Measurements from ENCODE around the gene GLMN. TPM values are rescaled to one million over a fixed set of nuclear protein-coding genes. Genes with fewer than 3 reads are reported as not detected.

The GLMN gene
- total RNA-seq, 6 experiments from 2014 or later: 1.6 to 3.6 (median 2.5) TPM

DNA sequence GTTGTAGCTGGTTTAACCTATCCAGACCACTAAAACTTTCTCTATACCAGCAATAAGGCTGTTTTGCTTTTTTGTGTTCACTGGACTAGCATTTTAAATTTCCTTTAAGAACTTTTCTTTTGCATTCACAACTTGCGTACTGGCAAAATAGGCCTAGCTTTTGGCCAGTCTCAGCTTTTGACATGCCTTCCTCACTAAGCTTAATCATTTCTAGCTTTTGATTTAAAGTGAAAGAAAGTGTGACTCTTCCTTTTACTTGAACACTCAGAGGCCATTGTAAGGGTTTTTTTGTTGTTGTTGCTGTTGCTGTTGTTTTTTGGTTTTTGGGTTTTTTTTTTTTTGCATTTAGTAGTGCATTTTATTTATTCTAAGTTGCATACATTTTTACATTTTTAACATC, 15.2 kb upstream of the GLMN start:
- TF ChIP-seq, protein P1, sequence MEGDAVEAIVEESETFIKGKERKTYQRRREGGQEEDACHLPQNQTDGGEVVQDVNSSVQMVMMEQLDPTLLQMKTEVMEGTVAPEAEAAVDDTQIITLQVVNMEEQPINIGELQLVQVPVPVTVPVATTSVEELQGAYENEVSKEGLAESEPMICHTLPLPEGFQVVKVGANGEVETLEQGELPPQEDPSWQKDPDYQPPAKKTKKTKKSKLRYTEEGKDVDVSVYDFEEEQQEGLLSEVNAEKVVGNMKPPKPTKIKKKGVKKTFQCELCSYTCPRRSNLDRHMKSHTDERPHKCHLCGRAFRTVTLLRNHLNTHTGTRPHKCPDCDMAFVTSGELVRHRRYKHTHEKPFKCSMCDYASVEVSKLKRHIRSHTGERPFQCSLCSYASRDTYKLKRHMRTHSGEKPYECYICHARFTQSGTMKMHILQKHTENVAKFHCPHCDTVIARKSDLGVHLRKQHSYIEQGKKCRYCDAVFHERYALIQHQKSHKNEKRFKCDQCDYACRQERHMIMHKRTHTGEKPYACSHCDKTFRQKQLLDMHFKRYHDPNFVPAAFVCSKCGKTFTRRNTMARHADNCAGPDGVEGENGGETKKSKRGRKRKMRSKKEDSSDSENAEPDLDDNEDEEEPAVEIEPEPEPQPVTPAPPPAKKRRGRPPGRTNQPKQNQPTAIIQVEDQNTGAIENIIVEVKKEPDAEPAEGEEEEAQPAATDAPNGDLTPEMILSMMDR (IDR thresholded peaks at IDR 0.05): no peak
- TF ChIP-seq POLR2A (IDR thresholded peaks at IDR 0.05): no peak
- DNase-seq (no peak), ATAC-seq (no peak)
- Histone ChIP-seq H3K27ac (no peak overlapping the region), H3K36me3 (no peaks in the 10 kb centered on the region), H3K4me3 (no peak overlapping the region), H3K9me3 (no peaks in the 10 kb centered on the region), H3K27me3 (no peaks in the 10 kb centered on the region), H3K4me1 (no peaks in the 10 kb centered on the region)
- intact Hi-C loops (cut with DNase I): no loop called here
- 100% methylated on average over 1 of the region's 1 CpG for WGBS (ENCODE audit: insufficient coverage, low coverage, low lambda C conversion rate, missing lambda C conversion rate)

DNA sequence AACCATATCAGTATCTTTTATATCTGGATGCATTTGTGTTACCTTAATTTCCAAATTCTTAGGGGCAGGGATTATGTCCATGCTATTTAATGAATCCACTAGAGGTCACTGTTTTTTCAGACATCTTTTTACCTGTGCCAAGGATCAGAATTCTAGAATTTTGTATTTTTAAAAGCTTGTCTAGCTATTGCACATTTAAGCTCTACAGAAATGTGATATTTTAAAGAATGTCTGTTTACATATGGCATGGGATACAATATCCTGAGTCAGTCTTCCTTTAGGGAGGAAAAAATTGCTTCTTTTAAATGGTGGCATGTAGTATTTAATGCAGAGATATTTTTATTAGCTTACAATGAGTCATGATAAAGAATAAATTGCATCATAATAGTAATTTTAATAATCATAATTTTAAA, 11.4 kb upstream of the GLMN start:
- H3K4me3 ChIP-seq: no peak overlapping the region
- TF ChIP-seq, protein P1 (IDR thresholded peaks at IDR 0.05): peak; percentile 54 to 72 (median 67)
- TF ChIP-seq POLR2A (IDR thresholded peaks at IDR 0.05): no peak
- no peaks in the 10 kb centered on the region for H3K4me1 ChIP-seq
- H3K27ac ChIP-seq: no peak overlapping the region
- H3K9me3 ChIP-seq: no peaks in the 10 kb centered on the region
- peaks cover 0 to 15% (median 0%) of the 10 kb centered on the region in 4 donors for H3K36me3 ChIP-seq
- no peaks in the 10 kb centered on the region for H3K27me3 ChIP-seq
- DNase-seq: no peak
- intact Hi-C loops (cut with DNase I): no loop called here
- peak; percentile 36 to 71 (median 68) for ATAC-seq

DNA sequence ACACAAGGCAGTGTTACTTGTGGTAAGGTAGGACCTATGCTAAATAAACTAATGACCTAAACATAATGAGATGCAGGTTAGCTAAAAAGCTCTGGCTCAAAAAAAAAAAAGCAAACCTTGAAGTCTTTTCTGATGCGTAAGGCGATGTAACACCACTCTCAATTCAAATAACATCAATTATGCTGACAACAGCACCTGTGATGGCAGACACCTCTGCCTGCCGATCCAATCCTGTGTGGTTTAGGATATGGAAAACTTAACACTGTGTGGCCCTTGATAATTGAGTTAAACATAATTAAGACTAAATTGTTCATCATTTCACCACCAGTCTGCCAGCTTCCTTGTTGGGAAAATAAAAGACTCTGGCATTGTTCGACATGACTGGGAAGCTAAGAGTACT, 9.2 kb upstream of the GLMN start:
- no peaks in the 10 kb centered on the region for H3K27me3 ChIP-seq
- WGBS (ENCODE audit: insufficient coverage, low coverage, low lambda C conversion rate, missing lambda C conversion rate): 81% methylated on average over 4 of the region's 4 CpGs
- H3K9me3 ChIP-seq: no peaks in the 10 kb centered on the region
- H3K27ac ChIP-seq: no peak overlapping the region
- peaks cover 0 to 31% (median 2%) of the 10 kb centered on the region in 4 donors for H3K36me3 ChIP-seq
- no peak for ATAC-seq
- DNase-seq: no peak
- no peak for TF ChIP-seq POLR2A (IDR thresholded peaks at IDR 0.05)
- TF ChIP-seq, protein P1 (IDR thresholded peaks at IDR 0.05): no peak
- H3K4me1 ChIP-seq: no peaks in the 10 kb centered on the region
- no peak overlapping the region for H3K4me3 ChIP-seq
- intact Hi-C loops (cut with DNase I): no loop called here

DNA sequence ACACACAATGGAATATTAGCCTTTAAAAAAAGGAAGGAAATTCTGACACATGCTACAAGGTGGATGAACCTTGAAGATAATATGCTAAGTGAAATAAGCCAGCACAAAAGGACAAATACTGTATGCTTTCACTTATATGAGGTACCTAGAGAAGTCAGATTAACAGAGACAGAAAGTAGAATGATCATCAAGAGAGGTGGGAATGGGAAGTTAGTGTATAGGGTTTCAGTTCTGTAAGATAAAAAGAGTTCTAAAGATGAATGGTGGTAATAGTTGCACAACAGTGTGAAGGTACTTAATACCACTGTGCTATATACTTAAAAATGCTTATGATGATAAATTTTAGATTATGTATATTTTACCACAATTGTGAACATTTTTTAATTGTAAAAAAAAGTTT, 7.2 kb upstream of the GLMN start:
- DNase-seq (no peak), ATAC-seq (no peak)
- TF ChIP-seq, protein P1 (IDR thresholded peaks at IDR 0.05): no peak
- no peak for TF ChIP-seq POLR2A (IDR thresholded peaks at IDR 0.05)
- Histone ChIP-seq H3K9me3 (no peaks in the 10 kb centered on the region), H3K27ac (no peak overlapping the region), H3K4me1 (no peaks in the 10 kb centered on the region), H3K4me3 (no peak overlapping the region), H3K36me3 (peaks cover 0 to 31% (median 2%) of the 10 kb centered on the region in 4 donors), H3K27me3 (no peaks in the 10 kb centered on the region)
- intact Hi-C loops (cut with DNase I): no loop called here

DNA sequence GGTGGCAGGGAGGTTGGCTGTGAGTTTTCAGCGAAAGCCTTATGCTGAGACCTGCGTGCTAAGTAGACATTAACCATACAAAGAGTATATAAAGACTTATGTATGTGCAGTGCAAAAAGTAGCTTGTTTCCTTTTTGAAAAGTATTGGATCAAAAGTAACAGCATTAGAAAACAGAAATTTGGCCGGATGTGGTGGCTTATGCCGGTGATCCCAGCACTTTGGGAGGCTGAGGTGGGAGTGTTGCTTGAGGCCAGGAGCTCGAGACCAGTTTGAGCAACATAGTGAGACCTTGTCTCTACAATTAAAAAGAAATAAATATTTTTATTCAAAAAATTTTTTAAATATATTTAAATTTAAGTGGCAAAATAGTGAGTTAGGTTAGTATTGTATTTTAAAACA, 2.2 kb upstream of the GLMN start:
- no peaks in the 10 kb centered on the region for H3K27me3 ChIP-seq
- 98% methylated on average over 4 of the region's 5 CpGs for WGBS (ENCODE audit: insufficient coverage, low coverage, low lambda C conversion rate, missing lambda C conversion rate)
- TF ChIP-seq, protein P1 (IDR thresholded peaks at IDR 0.05): no peak
- no peak for TF ChIP-seq POLR2A (IDR thresholded peaks at IDR 0.05)
- H3K27ac ChIP-seq: no peak overlapping the region
- intact Hi-C loops (cut with DNase I): no loop called here
- H3K36me3 ChIP-seq: peaks cover 0 to 22% (median 2%) of the 10 kb centered on the region in 4 donors
- H3K4me3 ChIP-seq: no peak overlapping the region
- peaks cover 0 to 13% (median 0%) of the 10 kb centered on the region in 4 donors for H3K4me1 ChIP-seq
- no peaks in the 10 kb centered on the region for H3K9me3 ChIP-seq
- no peak for ATAC-seq
- no peak for DNase-seq

Measured in right lobe of liver (tissue), 6 donors.